Measurements from ENCODE around the gene RGR.

GRCh38 chr10:84306751-84307384 is 62.0 kb downstream of the RGR start:
- TF ChIP-seq CTCF (conservative IDR thresholded peaks at IDR 0.05) (no peak), ZFX (IDR thresholded peaks at IDR 0.05) (no peak)
